Hepatocyte (in vitro differentiated cells): ENCODE measurements around the gene PTPRD. TPM values are rescaled to one million over a fixed set of nuclear protein-coding genes. Genes with fewer than 3 reads are reported as not detected.

Source experiments
- DNase-seq: peaks from one replicate; pipeline ENCODE4 v3.0.0-alpha.2; 2016; ENCODE audit warnings: low spot score
- H2AFZ ChIP-seq: fragments of 200-600 bp; sonication (generic); 2 replicates; pipeline ENCODE4 v1.6.0; 2016; ENCODE audit warnings: antibody characterized with exemption, mild to moderate bottlenecking
- H3K27ac ChIP-seq: fragments of 200-600 bp; sonication (generic); 2 replicates; pipeline ENCODE4 v1.5.1; 2016; ENCODE audit warnings: mild to moderate bottlenecking
- H3K27me3 ChIP-seq: fragments of 200-600 bp; sonication (generic); 2 replicates; pipeline ENCODE4 v1.6.1; 2016
- H3K36me3 ChIP-seq: fragments of 200-600 bp; sonication (generic); replicated peaks from 2 replicates; pipeline ENCODE4 v1.5.1; 2016; ENCODE audit warnings: low read depth; ENCODE audit not compliant: insufficient read depth
- H3K4me1 ChIP-seq: fragments of 200-600 bp; sonication (generic); 2 replicates; pipeline ENCODE4 v1.5.1; 2016; ENCODE audit warnings: mild to moderate bottlenecking, moderate library complexity; ENCODE audit not compliant: insufficient read depth
- H3K4me2 ChIP-seq: fragments of 200-600 bp; sonication (generic); 2 replicates; pipeline ENCODE4 v1.6.0; 2016
- H3K4me3 ChIP-seq: fragments of 200-600 bp; sonication (generic); 2 replicates; pipeline ENCODE4 v1.5.1; 2016; ENCODE audit warnings: mild to moderate bottlenecking
- H3K79me2 ChIP-seq: fragments of 200-600 bp; sonication (generic); 2 replicates; pipeline ENCODE4 v1.6.0; 2017; ENCODE audit warnings: mild to moderate bottlenecking
- H3K9me2 ChIP-seq: fragments of 200-600 bp; sonication (generic); replicated peaks from 2 replicates; pipeline ENCODE4 v1.6.0; 2017; ENCODE audit warnings: mild to moderate bottlenecking; ENCODE audit not compliant: insufficient read depth
- H3K9me3 ChIP-seq: fragments of 200-600 bp; sonication (generic); 2 replicates; pipeline ENCODE4 v1.5.1; 2016; ENCODE audit warnings: low read depth, mild to moderate bottlenecking
- H4K20me1 ChIP-seq: fragments of 200-600 bp; sonication (generic); 2 replicates; pipeline ENCODE4 v1.6.0; 2016; ENCODE audit warnings: mild to moderate bottlenecking; ENCODE audit not compliant: insufficient read depth, poor library complexity, severe bottlenecking
- CTCF ChIP-seq: fragments of 200-600 bp; sonication (generic); IDR thresholded peaks from 2 replicates; pipeline ENCODE4 v1.5.1; 2016; ENCODE audit warnings: antibody characterized with exemption, mild to moderate bottlenecking; ENCODE audit not compliant: poor library complexity
- EZH2 ChIP-seq: fragments of 200-600 bp; sonication (generic); IDR thresholded peaks from 2 replicates; pipeline ENCODE4 v1.6.1; 2016; ENCODE audit warnings: antibody characterized with exemption, mild to moderate bottlenecking, borderline replicate concordance
- EZH2phosphoT487 ChIP-seq: fragments of 200-600 bp; sonication (generic); IDR thresholded peaks from one replicate; pipeline ENCODE4 v1.6.1; 2018; ENCODE audit warnings: antibody characterized with exemption, mild to moderate bottlenecking, low read depth, moderate library complexity; ENCODE audit not compliant: unreplicated experiment, severe bottlenecking
- WGBS: methylation state at CpG from one replicate; pipeline ENCODE4 v1.1.6; 2016; ENCODE audit warnings: low lambda C conversion rate; ENCODE audit errors: missing lambda C conversion rate; 5-methylcytosine and 5-hydroxymethylcytosine counted together
- polyA plus RNA-seq: library from polyadenylated mRNA; unstranded; fragments of >200 nt; fragmentation: Nextera tagmentation; extraction: Ambion mirVana; gene quantifications from 2 replicates; pipeline ENCODE4 v1.2.1, GENCODE V29; 2016
- total RNA-seq: library from RNA; depleted of rRNA; stranded (reverse); fragments of >200 nt; gene quantifications from 2 replicates; pipeline ENCODE4 v1.2.3, GENCODE V29; 2014

Gene PTPRD
- total and polyA plus RNA-seq, 2 experiments from 2014 or later, result 6.5 to 77.6 TPM

GRCh38 chr9:9961934-9962333 lies 650.9 kb downstream of the PTPRD start:
- Histone ChIP-seq H3K9me2 (no peaks in the 10 kb centered on the region), H3K4me3 (no peak overlapping the region), H3K4me1 (no peaks in the 10 kb centered on the region), H3K27me3 (no peaks in the 10 kb centered on the region), H4K20me1 (no peaks in the 10 kb centered on the region), H3K9me3 (no peaks in the 10 kb centered on the region), H3K4me2 (no peak overlapping the region), H2AFZ (no peak overlapping the region), H3K27ac (no peak overlapping the region), H3K36me3 (no peaks in the 10 kb centered on the region), H3K79me2 (no peaks in the 10 kb centered on the region)
- no peak for DNase-seq
- TF ChIP-seq EZH2, result no peak
- no peak for TF ChIP-seq EZH2phosphoT487
- TF ChIP-seq CTCF, result no peak
- WGBS, result 66% methylated on average over 1 of the region's 1 CpG

GRCh38 chr9:9961487-9961886 lies 651.3 kb downstream of the PTPRD start:
- H3K79me2 ChIP-seq, result no peaks in the 10 kb centered on the region
- no peaks in the 10 kb centered on the region for H4K20me1 ChIP-seq
- H3K36me3 ChIP-seq, result no peaks in the 10 kb centered on the region
- TF ChIP-seq CTCF, result no peak
- no peak for TF ChIP-seq EZH2
- no peak for TF ChIP-seq EZH2phosphoT487
- no peak overlapping the region for H2AFZ ChIP-seq
- no peaks in the 10 kb centered on the region for H3K9me2 ChIP-seq
- 61% methylated on average over 2 of the region's 2 CpGs for WGBS
- no peaks in the 10 kb centered on the region for H3K4me1 ChIP-seq
- no peaks in the 10 kb centered on the region for H3K9me3 ChIP-seq
- no peak overlapping the region for H3K4me2 ChIP-seq
- no peak overlapping the region for H3K4me3 ChIP-seq
- no peak overlapping the region for H3K27ac ChIP-seq
- no peaks in the 10 kb centered on the region for H3K27me3 ChIP-seq
- DNase-seq, result no peak

GRCh38 chr9:9951556-9952160 lies 661.1 kb downstream of the PTPRD start:
- H3K4me2 ChIP-seq, result no peak overlapping the region
- no peaks in the 10 kb centered on the region for H3K36me3 ChIP-seq
- 70% methylated on average over 3 of the region's 3 CpGs for WGBS
- H3K9me3 ChIP-seq, result no peaks in the 10 kb centered on the region
- TF ChIP-seq CTCF, result no peak
- TF ChIP-seq EZH2, result no peak
- TF ChIP-seq EZH2phosphoT487, result no peak
- H3K27ac ChIP-seq, result no peak overlapping the region
- no peak for DNase-seq
- no peaks in the 10 kb centered on the region for H3K27me3 ChIP-seq
- H3K9me2 ChIP-seq, result no peaks in the 10 kb centered on the region
- no peaks in the 10 kb centered on the region for H4K20me1 ChIP-seq
- H3K4me3 ChIP-seq, result no peak overlapping the region
- H3K79me2 ChIP-seq, result no peaks in the 10 kb centered on the region
- no peaks in the 10 kb centered on the region for H3K4me1 ChIP-seq
- no peak overlapping the region for H2AFZ ChIP-seq
